HCEC 1CT (cell line): ENCODE results near the gene ANKAR.
A peak's percentile ranks its signal among the peaks of the same experiment; 100 is the strongest.
"Not testable (repeated sequence)": the region's sequence is repeated elsewhere in the genome, so short reads cannot be mapped to it uniquely, and the experiment has no call there.

ENCODE experiments used
- DNase-seq: peaks from one replicate; pipeline ENCODE4 v3.0.0-alpha.2; 2017

ANKAR gene

GRCh38 chr2:189661148-189661956, 13.1 kb upstream of the ANKAR start, which contains the start of gene ASNSD1:
ASNSD1 (plus strand) TSS chr2:189661459; CDS start chr2:189666133, 4,674 bp downstream.
- peak; percentile 100 for DNase-seq

GRCh38 chr2:189661957-189662321, 12.5 kb upstream of the ANKAR start:
- DNase-seq = no peak

- DNase-seq = no peak
Measured at GRCh38 chr2:189662669-189663226, 11.7 kb upstream of the ANKAR start.

- not testable (repeated sequence) for DNase-seq
Measured at GRCh38 chr2:189663319-189663718, 11.2 kb upstream of the ANKAR start.

GRCh38 chr2:189669913-189670312, 4.6 kb upstream of the ANKAR start:
- DNase-seq = no peak

GRCh38 chr2:189673661-189674373, 653 bp upstream of the ANKAR start:
- DNase-seq = no peak

- DNase-seq = peak; percentile 34
Measured at GRCh38 chr2:189676471-189676870, 2.0 kb downstream of the ANKAR start.

- DNase-seq = no peak
Measured at GRCh38 chr2:189679226-189679625, 4.8 kb downstream of the ANKAR start.

GRCh38 chr2:189681203-189681602, 6.7 kb downstream of the ANKAR start:
- no peak for DNase-seq

- DNase-seq = no peak
Measured at GRCh38 chr2:189681903-189682302, 7.4 kb downstream of the ANKAR start.

GRCh38 chr2:189683348-189683747, 8.9 kb downstream of the ANKAR start:
- no peak for DNase-seq

GRCh38 chr2:189684811-189685210, 10.3 kb downstream of the ANKAR start:
- DNase-seq = no peak

GRCh38 chr2:189685540-189686229, 11.2 kb downstream of the ANKAR start:
- DNase-seq = peak; percentile 41

- not testable (repeated sequence) for DNase-seq
Measured at GRCh38 chr2:189687796-189688195, 13.3 kb downstream of the ANKAR start.

GRCh38 chr2:189696223-189696622, 21.8 kb downstream of the ANKAR start:
- DNase-seq = no peak

- DNase-seq = peak; percentile 42
Measured at GRCh38 chr2:189698020-189698887, 23.8 kb downstream of the ANKAR start.

GRCh38 chr2:189700681-189701080, 26.2 kb downstream of the ANKAR start:
- DNase-seq = no peak

GRCh38 chr2:189702071-189702470, 27.6 kb downstream of the ANKAR start:
- no peak for DNase-seq

GRCh38 chr2:189709501-189710221, 35.2 kb downstream of the ANKAR start:
- DNase-seq = no peak

GRCh38 chr2:189717593-189717992, 43.1 kb downstream of the ANKAR start:
- not testable (repeated sequence) for DNase-seq

- DNase-seq = no peak
Measured at GRCh38 chr2:189719571-189719970, 45.1 kb downstream of the ANKAR start.

GRCh38 chr2:189723192-189723591, 48.7 kb downstream of the ANKAR start:
- no peak for DNase-seq
